GM21786 (cell line): ENCODE measurements around the gene MAST4.

Source experiments
- ATAC-seq: cut with Tn5 transposase; IDR thresholded peaks from one replicate; pipeline ENCODE4 v1.9.1; 2021; ENCODE audit not compliant: unreplicated experiment

Gene MAST4

GRCh38 chr5:66896171-66896570 lies 300.0 kb downstream of the MAST4 start:
- no peak for ATAC-seq

- no peak for ATAC-seq
Measured at GRCh38 chr5:66897356-66897755, 301.2 kb downstream of the MAST4 start.

DNA sequence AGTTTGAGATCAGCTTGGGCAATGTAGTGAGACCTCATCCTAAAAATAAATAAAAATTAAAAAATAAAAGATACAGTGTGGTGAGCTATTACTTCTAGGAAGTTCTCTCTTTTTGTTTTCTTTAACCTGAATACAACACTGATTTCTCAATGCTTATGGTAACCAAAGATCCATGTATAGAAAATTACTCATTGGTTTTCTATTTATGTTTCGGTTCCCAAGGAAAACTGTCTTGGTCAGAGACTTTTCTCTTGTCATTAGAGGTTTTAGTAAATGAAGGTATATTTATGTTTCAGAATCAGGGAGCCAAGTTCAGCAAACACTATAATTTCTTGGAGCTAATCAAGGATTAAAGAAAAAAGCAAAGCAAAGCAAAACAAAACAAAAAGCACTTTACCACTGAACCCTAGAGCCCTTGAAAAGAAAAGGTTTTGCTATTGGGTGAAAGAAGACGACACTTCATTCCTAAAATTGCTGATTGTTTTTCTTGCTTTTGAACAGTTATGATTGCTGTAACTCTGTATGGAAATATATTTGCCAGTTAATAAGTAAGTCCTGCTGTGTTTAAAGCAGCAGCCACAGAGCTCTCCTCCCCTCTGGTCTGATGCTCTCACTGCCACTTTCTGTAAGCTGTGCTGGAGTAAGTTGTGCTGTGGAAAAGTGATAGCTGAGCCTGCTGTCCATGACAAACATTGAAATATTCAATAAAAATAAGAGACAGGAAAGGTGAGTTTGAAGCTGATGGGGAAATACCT lies 302.2 kb downstream of the MAST4 start:
- no peak for ATAC-seq

- ATAC-seq = no peak
Measured at GRCh38 chr5:66903218-66903617, 307.0 kb downstream of the MAST4 start.

DNA sequence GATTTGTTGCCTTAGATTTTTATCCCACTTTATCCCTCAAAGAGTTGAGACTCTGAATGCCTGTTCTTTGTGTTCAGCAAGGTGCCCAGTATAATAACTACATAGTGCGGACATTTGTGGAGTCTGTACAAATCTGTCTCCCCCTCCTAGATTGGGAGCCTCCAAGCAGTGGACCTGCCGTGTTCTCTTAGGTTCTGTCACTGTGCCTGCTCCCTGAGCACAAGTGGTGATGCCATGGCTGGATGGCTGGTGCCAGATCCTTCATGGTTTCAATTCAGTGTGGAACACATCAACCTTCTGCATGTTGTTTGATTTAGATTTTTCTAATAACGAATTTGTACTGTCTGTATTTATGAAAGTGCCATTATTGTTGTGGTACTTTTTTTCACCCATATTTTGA lies 307.5 kb downstream of the MAST4 start:
- no peak for ATAC-seq

GRCh38 chr5:66904189-66904588 lies 308.0 kb downstream of the MAST4 start:
- ATAC-seq = no peak

- ATAC-seq = no peak
Measured at GRCh38 chr5:66906021-66906420, 309.8 kb downstream of the MAST4 start.

DNA sequence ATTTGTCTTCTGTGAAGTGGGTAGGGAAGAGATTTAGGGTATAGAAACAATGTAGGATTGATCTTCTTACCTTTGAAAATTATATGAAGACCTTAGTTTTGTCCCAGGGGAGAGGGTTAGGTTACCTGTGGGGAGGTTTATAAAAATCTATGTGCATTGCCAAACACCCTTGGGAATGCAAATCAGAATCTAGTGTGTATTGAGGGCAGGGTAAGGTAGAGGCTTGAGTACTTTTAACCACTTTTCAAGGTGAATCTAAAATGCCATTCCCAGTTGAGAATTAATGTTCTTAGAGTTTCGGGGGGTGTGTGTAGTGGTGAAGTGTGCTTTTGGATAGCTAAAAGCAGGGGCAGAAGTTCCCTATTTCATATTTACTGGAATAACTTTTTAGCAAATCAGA lies 312.0 kb downstream of the MAST4 start:
- ATAC-seq = no peak

DNA sequence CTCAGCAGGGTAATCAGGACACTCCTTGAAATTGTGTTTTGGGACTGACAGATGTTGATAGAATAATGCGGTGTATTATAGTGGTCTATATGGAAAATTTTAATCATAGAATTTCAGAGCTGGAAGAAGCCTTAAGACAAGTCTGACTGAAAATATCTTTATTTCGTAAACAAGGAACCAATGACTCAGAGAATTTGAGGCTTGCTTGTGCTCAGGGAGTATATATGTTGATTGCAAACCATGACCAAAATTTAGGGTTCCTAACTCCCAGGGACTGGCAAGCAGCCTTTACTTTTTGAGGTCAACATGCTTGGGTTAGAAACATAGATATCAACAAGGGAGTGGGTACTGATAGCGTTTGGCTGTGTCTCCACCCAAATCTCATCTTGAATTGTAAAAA lies 313.2 kb downstream of the MAST4 start:
- ATAC-seq = no peak

- ATAC-seq = no peak
Measured at GRCh38 chr5:66912787-66913186, 316.6 kb downstream of the MAST4 start.

GRCh38 chr5:66915531-66915930 lies 319.3 kb downstream of the MAST4 start:
- ATAC-seq = no peak

DNA sequence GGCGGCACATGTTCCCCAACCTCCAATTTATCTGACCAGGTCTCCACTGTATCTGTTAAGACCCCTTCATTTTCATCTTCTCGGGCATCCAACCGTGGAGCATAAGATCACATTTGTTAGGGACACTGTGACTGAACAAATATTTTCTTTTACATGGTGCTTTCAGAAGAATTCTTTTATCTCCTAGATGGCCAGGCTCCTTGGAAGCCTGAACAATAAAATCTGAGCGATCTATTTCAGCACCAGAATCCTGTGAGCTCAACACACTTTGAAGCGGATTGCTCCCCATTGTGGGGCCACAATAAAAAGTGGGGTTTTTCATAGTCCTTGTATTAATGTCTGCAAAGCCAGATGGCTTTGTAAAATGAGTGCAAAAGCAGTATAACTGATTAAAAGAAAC lies 326.7 kb downstream of the MAST4 start:
- no peak for ATAC-seq

DNA sequence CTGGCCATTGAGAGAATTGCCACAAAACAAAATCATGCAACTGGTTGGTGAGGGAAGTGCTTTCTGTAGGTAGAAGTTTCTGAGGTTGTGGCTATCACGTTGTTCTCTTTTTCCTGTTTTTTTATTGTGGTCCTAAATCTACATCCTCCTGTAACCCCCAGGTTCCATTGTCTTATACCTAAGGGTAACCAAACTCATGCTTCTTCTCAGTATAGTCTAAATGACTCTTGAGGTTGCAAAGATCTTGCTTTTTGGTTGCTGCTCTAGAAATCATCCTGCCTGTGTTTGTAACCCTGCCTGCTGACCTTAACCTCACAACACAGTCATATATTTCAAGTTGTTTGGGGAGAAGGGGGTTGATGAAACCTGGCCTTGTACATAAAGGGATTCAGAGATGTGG lies 327.3 kb downstream of the MAST4 start:
- ATAC-seq = no peak

DNA sequence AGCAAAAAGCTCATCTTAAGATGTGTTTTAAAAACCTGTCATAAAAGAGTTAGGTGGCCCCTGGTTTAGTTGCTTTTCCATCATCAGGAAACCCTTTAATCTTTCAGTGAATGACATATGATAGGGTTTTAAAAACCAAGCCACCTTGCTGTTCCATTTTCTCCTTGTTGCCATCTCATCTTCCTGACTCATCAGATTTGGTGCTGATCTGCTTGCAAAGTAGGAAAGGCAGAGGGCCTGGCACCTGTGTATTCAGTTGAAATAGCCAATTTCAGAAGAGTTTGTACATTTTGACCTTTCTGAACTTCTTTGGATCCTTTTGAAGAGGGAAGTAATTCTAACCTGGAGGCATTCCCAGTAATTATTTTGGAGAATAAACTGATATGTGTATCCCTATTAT lies 327.7 kb downstream of the MAST4 start:
- no peak for ATAC-seq

DNA sequence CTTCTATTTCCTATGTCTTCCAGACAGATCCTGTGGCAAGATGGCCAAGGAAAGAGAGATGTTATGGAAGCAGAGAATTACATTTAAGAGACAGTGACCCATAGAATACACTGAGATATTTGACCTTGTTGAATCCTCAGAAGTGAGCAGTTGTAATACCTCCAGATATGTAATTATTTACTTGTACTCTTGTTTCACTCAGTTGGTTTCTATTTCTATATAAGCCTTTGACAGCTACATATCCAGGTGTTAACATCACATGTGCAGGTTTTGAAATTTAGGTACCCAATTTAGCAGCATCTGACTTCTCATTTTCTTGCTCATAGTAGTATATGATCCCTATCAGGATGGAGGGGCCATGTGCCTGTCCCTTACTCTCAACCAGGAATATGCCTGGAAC lies 330.9 kb downstream of the MAST4 start:
- no peak for ATAC-seq

DNA sequence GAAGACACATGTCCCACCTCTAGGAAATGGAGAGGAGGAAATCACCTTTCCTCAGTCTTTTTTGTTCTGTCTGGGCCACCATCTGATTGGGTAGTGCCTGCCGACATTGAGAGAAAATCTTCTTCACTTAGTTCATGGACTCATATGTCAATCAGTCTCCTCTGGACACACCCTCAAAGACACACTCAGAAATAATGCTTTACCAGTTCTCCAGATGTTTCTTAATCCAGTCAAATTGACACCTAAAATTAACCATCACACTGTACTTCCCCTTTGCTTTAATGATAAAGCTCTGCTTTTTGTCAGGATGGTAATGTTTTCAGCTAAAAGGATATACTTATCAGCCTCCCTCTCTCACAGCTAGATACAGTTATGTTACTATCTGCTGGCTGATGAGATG lies 333.1 kb downstream of the MAST4 start:
- no peak for ATAC-seq

DNA sequence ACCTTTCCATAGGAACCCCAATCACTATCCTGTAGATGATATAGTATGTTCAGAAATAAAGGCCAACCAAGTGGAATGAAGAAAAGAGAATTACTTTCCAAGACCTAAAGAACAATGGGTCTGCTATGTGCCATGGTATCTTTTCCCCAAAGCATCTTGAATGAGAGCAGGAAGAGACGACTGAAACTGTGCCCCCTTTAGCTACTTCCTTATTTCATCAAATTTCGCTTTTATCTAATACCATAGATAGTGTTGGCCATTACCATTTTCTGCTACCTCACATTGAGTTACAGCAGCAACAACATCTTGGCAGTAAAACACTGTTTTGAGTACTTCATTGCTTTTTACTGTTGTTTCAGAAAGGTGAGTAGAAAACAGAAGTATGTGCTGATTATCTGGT lies 333.8 kb downstream of the MAST4 start:
- ATAC-seq = no peak

- no peak for ATAC-seq
Measured at GRCh38 chr5:66931651-66932050, 335.5 kb downstream of the MAST4 start.

DNA sequence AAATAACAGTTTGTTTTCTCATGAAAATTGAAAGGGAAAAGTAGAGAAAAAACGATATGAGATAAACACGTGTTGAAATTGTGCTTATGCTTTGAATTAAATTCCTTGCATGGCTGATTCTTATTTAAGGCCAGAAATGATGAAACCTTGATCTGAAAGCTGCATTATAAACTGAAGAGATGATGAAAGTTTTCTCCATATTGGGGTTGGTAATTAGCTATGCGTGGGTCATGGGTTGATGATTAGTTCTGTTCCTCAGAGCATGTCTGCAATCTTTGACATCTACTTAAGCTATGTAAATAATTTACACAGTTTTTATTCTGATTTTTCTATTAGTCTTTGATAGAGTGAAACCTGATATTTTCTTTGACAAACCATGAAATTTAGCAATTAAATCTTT lies 336.3 kb downstream of the MAST4 start:
- no peak for ATAC-seq

DNA sequence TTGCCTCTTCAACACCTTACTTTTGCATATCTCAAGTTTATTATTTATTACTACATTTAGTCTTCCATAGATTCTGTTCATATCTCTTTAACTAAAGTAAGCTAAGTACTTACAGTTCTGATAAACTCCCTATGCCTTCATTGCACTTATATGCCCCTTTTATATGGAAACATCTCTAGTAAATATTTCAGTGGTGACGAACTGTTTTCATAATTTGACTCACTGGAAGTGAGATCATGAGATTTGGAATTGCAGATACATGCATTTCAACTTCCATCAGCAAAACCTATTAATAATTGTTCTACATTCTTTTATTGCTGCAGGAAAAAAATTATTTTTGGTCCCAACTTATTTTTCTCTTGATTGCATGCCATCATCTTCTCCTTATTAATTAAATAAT lies 336.9 kb downstream of the MAST4 start:
- no peak for ATAC-seq

- ATAC-seq = no peak
Measured at GRCh38 chr5:66939094-66939493, 342.9 kb downstream of the MAST4 start.

DNA sequence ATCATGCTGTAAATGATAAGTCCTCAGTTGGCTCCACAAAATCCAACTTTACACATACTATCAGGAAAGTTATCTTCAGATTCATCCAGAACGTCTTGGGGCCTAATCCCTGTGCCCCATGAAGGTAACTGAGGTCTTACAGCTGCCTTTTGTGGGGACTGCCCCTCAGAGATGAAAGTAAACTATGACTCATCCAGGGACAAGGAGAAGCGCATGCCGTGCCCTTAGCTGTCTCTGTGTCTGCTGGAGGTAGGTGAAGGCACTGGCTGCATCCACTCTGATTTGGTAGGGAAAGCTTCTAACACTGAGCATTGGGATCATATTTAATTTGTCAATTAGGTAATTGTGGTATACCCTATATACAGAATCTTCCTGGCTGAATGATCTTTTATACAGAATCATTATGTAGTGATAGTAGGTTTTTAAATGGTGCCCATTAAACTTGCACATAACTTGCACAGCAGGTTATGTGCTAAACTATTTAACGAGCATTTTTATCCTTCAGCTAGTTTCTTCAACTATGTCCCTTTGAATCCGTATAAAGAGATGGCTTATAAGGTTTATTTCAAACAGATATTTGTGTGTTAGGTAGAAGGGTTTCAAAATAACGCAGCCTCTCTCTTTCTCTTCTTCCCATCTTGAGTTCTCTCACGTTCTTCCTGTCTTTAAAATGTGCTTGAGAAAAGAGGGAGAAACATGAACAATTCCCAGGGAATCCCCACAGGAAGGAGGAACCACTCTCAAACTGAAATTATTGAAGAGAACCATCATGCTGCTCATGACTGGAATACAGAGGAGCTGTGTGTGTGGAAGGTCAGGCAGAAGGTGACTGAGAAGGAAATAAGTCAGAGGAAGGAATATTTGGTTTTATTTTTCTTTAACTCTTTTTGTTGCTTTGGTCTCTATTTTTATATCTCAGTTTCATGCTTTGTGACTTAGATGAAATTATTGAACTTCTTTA lies 349.5 kb downstream of the MAST4 start:
- peak; percentile 99 for ATAC-seq
